Erythroblast (primary cell): ENCODE measurements around the gene PDLIM5.

Experiments used
- DNase-seq, 2 experiments: peaks; one replicate each; lab custom pipeline; 2025; lab: John Stamatoyannopoulos, UW
- GATA1 ChIP-seq: IDR thresholded peaks from 2 replicates; pipeline ENCODE4 v1.6.1; 2011; ENCODE audit warnings: low read depth, mild to moderate bottlenecking, control low read depth, low read length, moderate library complexity
- POLR2A ChIP-seq: IDR thresholded peaks from 2 replicates; pipeline ENCODE4 v1.6.1; 2011; ENCODE audit warnings: mild to moderate bottlenecking, low read length

PDLIM5 gene

DNA sequence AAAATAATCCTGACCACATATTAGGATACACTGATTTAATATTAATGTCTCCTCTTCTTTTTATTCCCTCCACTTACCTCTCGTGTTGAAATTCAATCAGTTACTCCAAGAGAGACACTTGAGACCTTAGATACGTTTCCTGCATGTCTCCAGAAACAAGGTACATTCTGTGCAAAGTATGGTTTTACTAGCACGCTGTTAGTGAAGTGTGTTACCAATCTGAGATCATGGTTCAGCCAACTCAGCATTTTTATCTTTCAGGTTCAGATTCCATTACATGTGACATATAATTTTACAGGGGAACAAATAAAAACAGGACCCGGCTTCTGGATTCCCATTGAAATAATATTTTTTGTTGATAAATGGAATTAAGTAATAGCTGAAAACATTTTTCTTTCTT, 32.2 kb downstream of the PDLIM5 start:
- no peak for TF ChIP-seq POLR2A
- no peak for TF ChIP-seq GATA1
- no peak for DNase-seq

DNA sequence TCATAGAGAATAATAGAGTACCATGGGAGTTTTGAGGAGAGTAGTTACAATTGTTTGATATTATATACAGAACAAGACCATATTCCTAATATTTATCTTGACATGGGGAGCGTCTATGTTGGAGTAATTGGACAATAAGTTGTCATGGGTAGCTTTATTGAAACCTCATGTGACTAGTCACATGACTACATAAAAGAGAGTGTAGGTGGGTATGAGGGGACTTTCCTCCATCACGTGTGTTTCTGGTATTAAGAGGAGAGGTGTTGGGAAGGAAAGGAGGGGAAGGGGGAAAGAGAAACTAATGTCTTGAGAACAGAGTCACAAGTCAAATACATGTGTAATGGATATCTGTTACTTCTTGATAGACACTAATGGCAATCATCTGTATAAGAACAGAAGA, 33.1 kb downstream of the PDLIM5 start:
- no peak for TF ChIP-seq POLR2A
- TF ChIP-seq GATA1, result no peak
- DNase-seq, result no peak

DNA sequence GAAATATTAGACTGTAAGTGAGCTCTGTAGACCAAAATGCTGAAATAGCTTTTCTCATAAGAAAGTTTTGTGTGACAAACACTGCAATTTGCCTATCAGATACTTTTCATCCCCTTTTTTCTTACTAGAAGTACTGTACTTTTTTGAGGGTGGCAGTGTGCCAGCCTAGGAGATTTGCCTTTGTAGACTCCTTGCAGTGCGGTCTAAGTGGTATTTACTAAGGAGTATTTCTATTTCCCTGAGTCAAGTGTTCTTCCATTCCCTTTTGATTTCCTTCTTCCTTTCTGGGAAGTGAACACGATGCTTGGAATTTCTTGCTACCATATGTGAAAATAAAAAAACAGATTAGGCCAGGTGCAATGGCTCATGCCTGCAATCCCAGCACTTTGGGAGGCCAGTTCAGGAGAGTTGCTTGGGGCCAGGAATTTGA, 34.6 kb downstream of the PDLIM5 start:
- no peak for DNase-seq

DNA sequence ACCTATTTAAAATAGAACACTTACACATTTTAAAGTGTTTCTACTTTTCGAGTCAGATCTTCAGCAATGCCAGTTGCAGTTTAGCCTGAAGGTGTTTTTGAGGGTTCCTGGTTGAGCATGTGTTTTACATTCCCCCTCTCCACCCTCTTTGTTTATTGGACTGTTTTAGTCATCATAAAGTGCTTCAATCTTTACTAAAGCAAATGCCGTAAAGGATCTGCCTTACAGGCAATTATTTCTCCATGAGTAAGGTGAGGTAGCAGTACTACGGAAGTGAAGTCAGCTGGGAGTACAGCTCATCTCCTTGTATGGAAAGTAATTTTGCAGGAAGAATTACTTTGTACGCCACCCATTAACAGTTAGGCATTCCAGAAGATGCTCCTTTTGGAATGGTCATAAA, 36.9 kb downstream of the PDLIM5 start:
- no peak for DNase-seq
- TF ChIP-seq POLR2A (no peak), GATA1 (no peak)

More for the DNA sequence above, 34.6 kb downstream of the PDLIM5 start:
- no peak for TF ChIP-seq GATA1
- TF ChIP-seq POLR2A, result no peak

DNA sequence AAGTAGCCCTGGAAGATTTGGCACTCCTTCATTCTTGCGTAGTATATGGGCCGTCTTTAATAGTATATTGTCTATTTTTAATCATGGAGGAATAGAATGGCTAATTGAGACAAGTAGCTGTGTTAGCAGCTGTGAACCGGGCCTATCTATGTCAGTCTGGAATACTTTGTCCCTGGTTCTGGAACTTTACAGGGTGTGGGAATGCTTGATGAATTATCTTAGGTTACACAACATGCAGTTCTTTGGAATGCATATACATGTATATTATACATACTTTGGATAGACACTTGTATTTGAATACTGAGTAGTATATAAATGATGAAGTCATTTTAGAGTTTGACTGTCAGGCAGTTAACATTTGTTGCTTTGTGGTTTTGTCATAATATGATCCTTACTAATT, 37.4 kb downstream of the PDLIM5 start:
- no peak for DNase-seq
- TF ChIP-seq POLR2A (no peak), GATA1 (no peak)

DNA sequence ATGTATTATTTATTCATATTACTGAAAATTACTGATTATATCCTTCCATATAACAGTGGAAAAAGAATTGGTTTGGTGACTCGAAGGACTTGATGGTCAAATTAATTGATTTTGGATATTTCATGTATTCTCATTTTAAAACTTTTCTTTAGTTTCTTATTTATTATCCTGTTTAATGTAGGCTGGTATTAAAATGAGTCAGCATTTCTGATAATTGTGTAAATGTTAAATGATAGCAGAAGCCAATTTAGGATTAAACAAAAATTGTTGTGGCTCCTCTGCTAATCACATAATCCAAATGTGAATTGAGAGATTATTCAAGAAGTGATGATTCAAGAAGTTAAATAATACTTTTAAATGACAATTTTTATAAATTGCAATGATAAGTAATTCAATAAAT, 38.7 kb downstream of the PDLIM5 start:
- no peak for DNase-seq
- TF ChIP-seq GATA1, result no peak
- no peak for TF ChIP-seq POLR2A

DNA sequence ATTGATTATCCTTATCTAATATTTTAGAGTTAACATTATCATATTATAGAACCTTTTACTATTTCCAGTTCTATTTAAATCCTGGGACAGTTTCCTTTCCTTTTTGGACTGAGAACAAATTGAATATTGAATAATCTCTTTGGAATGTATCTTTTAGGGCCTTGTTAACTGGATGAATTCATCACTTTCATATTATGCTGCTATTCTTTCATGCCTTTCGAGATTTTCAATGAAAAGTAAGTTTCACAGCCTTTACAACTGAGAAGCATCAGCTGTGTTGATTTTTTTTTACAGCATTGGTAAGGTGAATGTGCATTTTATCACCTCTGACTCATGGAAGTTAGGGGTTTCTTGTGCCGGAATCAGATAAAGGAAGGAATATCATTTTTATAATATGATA, 39.6 kb downstream of the PDLIM5 start:
- no peak for TF ChIP-seq POLR2A
- no peak for TF ChIP-seq GATA1
- DNase-seq, result no peak

DNA sequence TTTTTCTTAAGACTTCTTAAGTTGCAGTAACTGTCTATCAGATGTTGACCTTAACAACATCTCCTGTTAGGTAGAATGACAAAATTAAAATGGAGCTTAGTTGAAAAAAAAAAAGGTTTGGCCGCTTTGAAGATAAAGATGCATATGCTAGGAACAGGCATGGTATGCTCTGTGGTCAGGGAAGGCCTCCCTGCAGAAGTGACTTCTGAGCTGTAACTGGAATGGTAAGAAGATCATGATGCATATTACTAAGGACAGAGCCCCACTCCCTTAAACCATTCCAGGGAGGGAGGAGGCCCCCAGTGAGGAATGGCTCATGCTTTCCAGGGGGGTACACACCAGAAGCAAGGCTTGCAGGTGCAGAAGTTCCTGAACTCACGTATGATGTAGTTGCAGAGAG, 43.7 kb downstream of the PDLIM5 start:
- DNase-seq, result no peak
- TF ChIP-seq POLR2A (no peak), GATA1 (no peak)

DNA sequence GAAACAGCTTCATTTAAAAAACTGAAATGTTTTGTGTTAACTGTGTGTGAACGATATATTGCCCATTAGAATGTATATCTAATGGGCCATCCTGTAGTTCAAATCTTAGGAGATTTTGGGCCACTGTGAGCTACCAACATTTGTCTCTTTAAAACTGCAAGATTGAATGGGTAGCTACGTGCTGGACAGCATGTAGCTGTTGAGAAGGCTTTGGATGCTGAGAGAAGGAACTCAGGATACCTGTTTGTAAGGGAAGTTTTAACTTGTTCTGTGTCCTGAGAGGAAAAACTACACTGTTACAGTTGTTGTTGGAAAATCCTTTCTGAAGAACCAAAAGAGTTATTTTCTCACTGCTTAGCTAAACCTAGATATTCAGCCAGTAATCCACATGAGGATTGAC, 45.9 kb downstream of the PDLIM5 start:
- TF ChIP-seq GATA1 (no peak), POLR2A (no peak)
- no peak for DNase-seq

DNA sequence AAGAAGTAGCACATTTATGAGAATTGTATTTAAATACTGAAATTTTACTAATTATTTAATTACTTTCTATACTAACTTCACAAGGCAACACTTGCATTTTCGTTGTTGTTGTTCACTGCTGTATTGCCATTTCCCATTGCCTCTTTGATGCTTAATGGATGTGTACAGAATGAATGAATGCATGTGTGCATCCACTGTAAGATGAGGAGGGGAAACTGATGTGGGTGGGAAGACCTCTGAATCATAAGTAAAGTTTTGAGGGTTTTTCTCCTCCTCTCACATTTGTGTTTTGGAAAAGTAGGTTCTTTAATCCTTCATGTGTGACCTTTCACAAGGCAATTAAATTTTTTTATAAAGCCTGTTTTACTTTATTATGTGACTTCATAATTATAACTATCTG, 46.8 kb downstream of the PDLIM5 start:
- no peak for DNase-seq
- TF ChIP-seq POLR2A (no peak), GATA1 (no peak)

DNA sequence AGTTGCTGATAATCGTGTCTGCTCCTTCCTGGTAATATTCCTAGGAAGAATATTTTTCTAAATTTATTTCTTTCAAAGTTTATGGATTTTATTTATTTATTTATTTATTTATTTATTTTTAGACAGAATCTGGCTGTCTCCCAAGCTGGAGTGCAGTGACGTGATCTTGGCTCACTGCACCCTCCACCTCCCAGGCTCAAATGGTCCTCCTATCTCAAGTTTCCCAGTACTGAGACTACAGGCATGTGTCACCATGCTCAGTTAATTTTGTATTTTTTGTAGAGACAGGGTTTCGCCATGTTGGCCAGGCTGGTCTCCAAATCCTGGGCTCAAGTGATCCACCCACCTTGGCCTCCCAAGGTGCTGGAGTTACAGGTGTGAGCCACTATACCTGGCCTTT, 48.9 kb downstream of the PDLIM5 start:
- TF ChIP-seq POLR2A (no peak), GATA1 (no peak)
- DNase-seq, result no peak

DNA sequence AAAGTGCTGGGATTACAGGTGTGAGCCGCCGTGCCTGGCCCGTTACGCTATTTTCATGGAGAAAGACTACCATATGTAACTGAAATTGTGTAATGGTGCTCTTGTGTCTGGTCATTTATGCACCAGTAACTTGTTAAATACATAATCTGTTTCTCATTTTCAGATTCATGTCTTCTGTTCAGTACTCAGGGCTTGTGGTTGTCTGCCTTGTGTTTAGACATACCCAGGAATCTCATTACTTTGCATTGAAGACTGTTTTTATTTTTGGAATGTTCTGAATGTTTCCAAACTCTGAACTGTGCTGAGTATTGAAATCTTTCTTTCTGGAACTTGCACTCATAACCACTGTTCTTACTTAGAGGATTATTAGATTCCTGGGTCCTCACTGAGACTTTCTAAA, 52.8 kb downstream of the PDLIM5 start:
- no peak for DNase-seq
- TF ChIP-seq POLR2A (no peak), GATA1 (no peak)

DNA sequence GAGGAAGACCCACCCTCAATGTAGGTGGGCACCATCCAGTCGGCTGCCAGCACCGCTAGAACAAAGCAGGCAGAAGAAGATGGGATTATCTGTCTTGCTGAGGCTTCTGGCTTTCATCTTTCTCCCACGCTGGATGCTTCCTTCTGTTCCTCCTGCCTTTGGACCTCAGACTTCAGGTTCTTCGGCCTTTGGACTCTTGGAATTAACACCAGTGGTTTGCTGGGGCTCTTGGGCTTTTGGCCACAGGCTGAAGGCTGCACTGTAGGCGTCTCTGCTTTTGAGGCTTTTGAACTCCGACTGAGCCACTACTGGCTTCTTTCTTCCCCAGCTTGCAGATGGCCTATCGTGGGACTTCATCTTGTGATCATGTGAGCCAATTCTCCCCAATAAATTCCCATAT, 55.1 kb downstream of the PDLIM5 start:
- no peak for DNase-seq
- TF ChIP-seq POLR2A (no peak), GATA1 (no peak)

DNA sequence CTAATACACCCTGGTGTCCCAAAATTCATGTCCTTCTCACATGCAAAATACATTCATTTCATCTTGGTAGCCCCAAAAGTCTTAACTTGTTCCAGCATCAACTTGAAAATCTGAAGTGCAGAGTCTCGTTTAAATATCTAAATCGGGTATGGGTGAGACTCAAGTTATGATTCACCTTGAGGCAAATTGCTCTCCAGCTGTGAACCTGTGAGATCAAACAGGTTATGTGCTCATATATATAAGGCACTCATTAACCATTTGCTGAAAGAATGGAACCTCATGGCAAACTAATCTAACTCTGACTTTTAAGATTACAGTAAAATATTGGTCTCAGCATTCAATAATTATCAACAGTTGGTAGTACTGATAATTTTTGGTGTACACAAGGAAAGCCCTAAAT, 55.5 kb downstream of the PDLIM5 start:
- no peak for TF ChIP-seq GATA1
- TF ChIP-seq POLR2A, result no peak
- no peak for DNase-seq

DNA sequence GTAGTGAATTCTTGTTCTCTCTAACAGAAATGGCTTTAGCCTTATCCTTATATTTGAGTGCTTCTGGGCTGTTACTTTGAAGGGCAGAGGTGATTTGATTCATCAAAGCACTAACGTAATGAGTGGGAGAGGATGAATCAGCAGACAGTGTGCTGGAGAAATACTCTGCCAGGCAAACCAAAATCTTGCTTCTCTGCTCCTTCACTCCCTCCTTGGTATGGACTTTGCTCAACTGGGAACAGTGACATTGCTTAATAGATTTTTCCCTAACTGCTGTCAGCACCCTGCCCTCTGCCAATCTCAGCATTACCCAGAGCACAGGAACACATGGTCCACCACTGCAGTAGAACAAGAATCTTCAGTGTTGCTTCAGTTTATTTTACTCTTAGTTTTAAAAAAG, 56.0 kb downstream of the PDLIM5 start:
- no peak for DNase-seq
- TF ChIP-seq GATA1, result no peak
- no peak for TF ChIP-seq POLR2A

DNA sequence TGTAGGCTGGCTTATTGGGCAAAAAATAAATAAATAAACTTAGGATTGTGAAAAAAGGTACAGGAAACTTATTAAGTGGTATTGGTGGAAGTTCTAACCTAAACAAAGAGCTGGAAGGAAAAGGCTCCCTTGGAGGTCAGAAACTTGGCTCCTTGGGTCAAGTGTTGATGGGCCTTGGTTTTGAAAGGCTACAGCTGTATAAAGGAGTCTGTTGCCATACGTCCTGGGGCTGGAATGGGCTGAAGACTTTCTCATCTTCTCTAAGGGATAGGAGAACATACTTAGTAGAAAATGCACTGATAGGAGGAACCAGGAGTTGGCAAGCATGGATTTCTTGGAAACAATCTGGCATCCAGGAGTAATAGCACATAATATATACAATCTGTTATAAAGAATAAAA, 56.6 kb downstream of the PDLIM5 start:
- no peak for DNase-seq

More for the DNA sequence above, 56.6 kb downstream of the PDLIM5 start:
- TF ChIP-seq GATA1 (no peak), POLR2A (no peak)
